ENCODE measurements around the gene BTBD16. TPM values are rescaled to one million over a fixed set of nuclear protein-coding genes. Genes with fewer than 3 reads are reported as not detected.

BTBD16 gene
- total and polyA plus RNA-seq, 2 of the 4 experiments (the other 2 are of a cell fraction) = not detected

DNA sequence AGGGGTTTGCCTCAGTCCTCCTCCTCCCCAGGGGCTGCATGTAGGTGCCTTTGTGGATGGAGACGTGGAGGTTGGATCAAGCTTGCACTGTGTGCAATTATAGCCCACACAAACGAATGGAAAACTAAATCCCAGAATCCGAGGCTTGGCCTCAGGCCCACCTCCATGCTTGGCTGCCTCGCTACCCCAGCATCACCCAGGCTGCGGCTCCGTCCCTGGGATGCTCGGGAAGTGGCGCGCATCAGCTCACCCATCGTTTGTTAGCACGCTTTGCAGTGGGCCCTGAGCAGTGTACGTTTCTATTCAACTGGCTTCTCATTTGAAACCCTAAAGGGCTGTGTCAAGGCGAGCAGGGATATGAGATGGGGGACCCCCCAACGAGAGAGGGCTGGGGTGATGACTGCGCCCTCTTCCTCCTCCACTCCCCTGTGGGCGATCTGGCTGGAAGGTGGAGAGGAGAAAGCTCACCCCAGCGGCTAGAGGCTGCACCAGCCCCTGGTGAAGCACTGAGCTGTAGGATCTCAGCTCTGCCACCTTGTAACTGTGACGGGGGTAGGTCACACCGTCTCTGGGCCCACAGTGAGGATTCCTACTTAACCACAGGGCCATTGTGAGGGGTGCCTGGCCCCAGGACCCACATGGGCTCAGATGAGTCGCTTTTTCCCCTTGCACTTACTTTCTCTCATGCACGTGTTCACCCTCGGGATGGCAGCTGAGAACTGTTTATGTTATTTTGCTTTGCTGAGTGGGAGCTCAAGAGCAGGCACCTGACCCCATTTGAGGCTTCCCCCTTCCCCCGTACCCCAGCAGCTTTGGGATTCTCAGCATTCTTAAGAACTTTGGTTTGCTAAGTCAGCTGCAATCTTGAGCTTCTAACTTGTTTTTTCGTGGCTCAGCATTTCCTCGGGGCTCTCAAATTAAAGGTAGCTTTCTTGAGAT, 12.7 kb upstream of the BTBD16 start:
- Histone ChIP-seq H3K36me3 (ENCODE audit: control insufficient read depth, insufficient read depth, low read length) (no peaks in the 10 kb centered on the region; the same call in 1 of the 2 replicates), H3K27ac (ENCODE audit: insufficient read depth, low read length) (no peak overlapping the region), H3K27me3 (ENCODE audit: control insufficient read depth, insufficient read depth, low read length) (no peaks in the 10 kb centered on the region), H3K14ac (replicated peaks; ENCODE audit: low read depth, low read length) (no peak overlapping the region), H2AFZ (replicated peaks; ENCODE audit: low read length, poor library complexity) (peak overlapping the region; percentile 33), H4K20me1 (ENCODE audit: insufficient read depth, low read length) (no peaks in the 10 kb centered on the region), H3K9ac (ENCODE audit: low read depth, low read length) (no peak overlapping the region), H2BK15ac (ENCODE audit: low read depth, low read length) (no peak overlapping the region), H3K4me3 (ENCODE audit: insufficient read depth, low read depth, low read length) (no peak overlapping the region), H3K9me3 (ENCODE audit: control insufficient read depth, insufficient read depth, low read length) (no peaks in the 10 kb centered on the region), H3K9me1 (ENCODE audit: insufficient read depth, low read length) (no peaks in the 10 kb centered on the region), H3K4me1 (ENCODE audit: control insufficient read depth, insufficient read depth, low read length) (peaks cover 6% of the 10 kb centered on the region; the same call in 1 of the 2 replicates), H4K91ac (ENCODE audit: insufficient read depth, low read depth, low read length) (no peak overlapping the region), H2BK120ac (ENCODE audit: low read depth, low read length) (no peak overlapping the region), H2BK5ac (ENCODE audit: low read depth, low read length, poor library complexity, severe bottlenecking) (no peak overlapping the region), H3K4ac (ENCODE audit: low read depth, low read length) (no peak overlapping the region; the same call in 1 of the 2 replicates), H3K23ac (ENCODE audit: low read depth, low read length) (no peak overlapping the region), H3K4me2 (ENCODE audit: low read depth, low read length) (no peak overlapping the region), H3K56ac (ENCODE audit: extremely low read depth, insufficient read depth, low read length) (no peak overlapping the region), H2AK9ac (replicated peaks; ENCODE audit: low read depth, low read length, poor library complexity) (no peak overlapping the region), H3K18ac (ENCODE audit: low read depth, low read length) (no peak overlapping the region), H3K79me1 (ENCODE audit: low read depth in 1 of 2, low read length in 2 of 2) (no peaks in the 10 kb centered on the region), H2BK20ac (ENCODE audit: low read depth, low read length) (no peak overlapping the region), H4K5ac (ENCODE audit: low read depth, low read length) (no peak overlapping the region), H4K8ac (ENCODE audit: low read depth in 2 of 2, low read length in 2 of 2) (no peak overlapping the region), H2AK5ac (ENCODE audit: low read depth, low read length) (no peak overlapping the region)
- BruUV-seq (replicated peaks) = no TSS peak
- 75% methylated on average over 8 of the region's 25 CpGs; no CpG with 5 or more reads in 1 of the 2 experiments for WGBS, 2 experiments (ENCODE audit: extremely low coverage in 2 of 2, insufficient read length in 1 of 2)
- ChIA-PET CTCF (interaction anchor here (1.3 kb wide), 1 partner anchor 9 kb away, joined by 6 read pairs; no protein-coding TSS in a partner anchor), POLR2A (ENCODE audit: unreplicated experiment) (interaction anchor here (0.6 kb wide), 1 partner anchor 306 kb away, joined by 3 read pairs; no protein-coding TSS in a partner anchor)
- intact Hi-C loops (cut with micrococcal nuclease) (loop anchor here (2.0 kb wide), 1 partner anchor 26 kb away; no protein-coding TSS in a partner anchor), dilution Hi-C loops (cut with HindIII; ENCODE audit: low sequenced_read_pairs, unreplicated experiment) (no loop called here), in situ Hi-C loops (cut with MboI; ENCODE audit: low sequenced_read_pairs) (no loop called here)
- DNase-seq (peak; percentile 69), ATAC-seq (ENCODE audit: low read depth) (peak; percentile 72)
- TF ChIP-seq RAD21 (IDR thresholded peaks at IDR 0.05; ENCODE audit: low read length) (no peak), MAFK (IDR thresholded peaks at IDR 0.05; ENCODE audit: low read depth, low read length) (peak; percentile 78), BHLHE40 (IDR thresholded peaks at IDR 0.05; ENCODE audit: low read depth, low read length) (peak; percentile 79), RFX5 (IDR thresholded peaks at IDR 0.05; ENCODE audit: low read depth, low read length) (no peak), RCOR1 (IDR thresholded peaks at IDR 0.05; ENCODE audit: insufficient replicate concordance, low read length) (no peak)
- TF ChIP-seq, protein P1, sequence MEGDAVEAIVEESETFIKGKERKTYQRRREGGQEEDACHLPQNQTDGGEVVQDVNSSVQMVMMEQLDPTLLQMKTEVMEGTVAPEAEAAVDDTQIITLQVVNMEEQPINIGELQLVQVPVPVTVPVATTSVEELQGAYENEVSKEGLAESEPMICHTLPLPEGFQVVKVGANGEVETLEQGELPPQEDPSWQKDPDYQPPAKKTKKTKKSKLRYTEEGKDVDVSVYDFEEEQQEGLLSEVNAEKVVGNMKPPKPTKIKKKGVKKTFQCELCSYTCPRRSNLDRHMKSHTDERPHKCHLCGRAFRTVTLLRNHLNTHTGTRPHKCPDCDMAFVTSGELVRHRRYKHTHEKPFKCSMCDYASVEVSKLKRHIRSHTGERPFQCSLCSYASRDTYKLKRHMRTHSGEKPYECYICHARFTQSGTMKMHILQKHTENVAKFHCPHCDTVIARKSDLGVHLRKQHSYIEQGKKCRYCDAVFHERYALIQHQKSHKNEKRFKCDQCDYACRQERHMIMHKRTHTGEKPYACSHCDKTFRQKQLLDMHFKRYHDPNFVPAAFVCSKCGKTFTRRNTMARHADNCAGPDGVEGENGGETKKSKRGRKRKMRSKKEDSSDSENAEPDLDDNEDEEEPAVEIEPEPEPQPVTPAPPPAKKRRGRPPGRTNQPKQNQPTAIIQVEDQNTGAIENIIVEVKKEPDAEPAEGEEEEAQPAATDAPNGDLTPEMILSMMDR (conservative IDR thresholded peaks at IDR 0.05; ENCODE audit: low read depth, low read length) = no peak

Measured in IMR-90 (cell line).